GM12878 (cell line): Measurements from ENCODE around the gene DIAPH3.

Experiments used
- CREB1 ChIP-seq: IDR thresholded peaks from 2 replicates; pipeline ENCODE4 v1.6.1; 2012; ENCODE audit warnings: low read depth, mild to moderate bottlenecking, inconsistent platforms
- EGR1 ChIP-seq, 2 experiments: IDR thresholded peaks; 1 replicate in 1 of 2; 2 replicates in 1 of 2; pipeline ENCODE4 v1.6.1; 2011 to 2012; ENCODE audit warnings: low read depth in 2 of 2, low read length in 2 of 2, borderline replicate concordance in 1 of 2, mild to moderate bottlenecking in 1 of 2, moderate library complexity in 1 of 2
- KAT2A ChIP-seq: conservative IDR thresholded peaks from 2 replicates; pipeline ENCODE4 v1.6.1; 2011; ENCODE audit warnings: low read depth, low read length; ENCODE audit not compliant: control insufficient read depth
- KDM1A ChIP-seq: fragments of 200-600 bp; sonication (generic); IDR thresholded peaks from 2 replicates; pipeline ENCODE4 v1.6.1; 2016; ENCODE audit warnings: borderline replicate concordance
- MYC ChIP-seq: IDR thresholded peaks from 2 replicates; pipeline ENCODE4 v1.6.1; 2011; ENCODE audit warnings: mild to moderate bottlenecking, low read length, moderate library complexity, inconsistent platforms; ENCODE audit not compliant: insufficient read depth, insufficient replicate concordance, insufficient read length, severe bottlenecking
- POLR2A ChIP-seq: IDR thresholded peaks from 2 replicates; pipeline ENCODE4 v1.6.1; 2011; ENCODE audit warnings: low read depth, mild to moderate bottlenecking, low read length
- TARDBP ChIP-seq: IDR thresholded peaks from 2 replicates; pipeline ENCODE4 v1.6.1; 2016; ENCODE audit warnings: borderline replicate concordance
- ZNF217 ChIP-seq: fragments of 450-650 bp; IDR thresholded peaks from 2 replicates; pipeline ENCODE4 v1.6.1; 2017; ENCODE audit warnings: antibody characterized with exemption, mild to moderate bottlenecking
- TF ChIP-seq, protein P1 (sequence below): IDR thresholded peaks from 2 replicates; pipeline ENCODE4 v1.6.1; 2012; ENCODE audit warnings: mild to moderate bottlenecking, low read depth, low read length
- TF ChIP-seq, protein P2 (sequence below): IDR thresholded peaks from 2 replicates; pipeline ENCODE4 v1.6.1; 2011; ENCODE audit warnings: low read depth, low read length, improper control_type of control experiment, borderline replicate concordance
- TF ChIP-seq, protein P3 (sequence below): fragments of 450-650 bp; formaldehyde crosslinking; IDR thresholded peaks from 2 replicates; pipeline ENCODE4 v1.4.0; 2020; ENCODE audit warnings: mild to moderate bottlenecking, moderate library complexity
- TF ChIP-seq, protein P4 (sequence below), 3 experiments: IDR thresholded peaks in 2 of 3; conservative IDR thresholded peaks in 1 of 3; 2 replicates each; pipeline ENCODE4 v1.5.1; 2011; ENCODE audit warnings: low read depth in 3 of 3, low read length in 3 of 3, mild to moderate bottlenecking in 3 of 3, control low read depth in 2 of 3, moderate library complexity in 2 of 3, inconsistent platforms in 1 of 3, mixed read lengths in 1 of 3; ENCODE audit not compliant: control insufficient read depth in 2 of 3, insufficient read depth in 1 of 3; ENCODE audit errors: extremely low read depth in 1 of 3
- TF ChIP-seq, protein P5 (sequence below): IDR thresholded peaks from 2 replicates; pipeline ENCODE4 v1.6.1; 2011; ENCODE audit warnings: mild to moderate bottlenecking, low read depth, low read length, moderate library complexity; ENCODE audit not compliant: insufficient replicate concordance
- TF ChIP-seq, protein P6 (sequence below): fragments of 150-350 bp; IDR thresholded peaks from 2 replicates; pipeline ENCODE4 v1.6.1; 2016; ENCODE audit warnings: low read depth, low read length

DNA sequence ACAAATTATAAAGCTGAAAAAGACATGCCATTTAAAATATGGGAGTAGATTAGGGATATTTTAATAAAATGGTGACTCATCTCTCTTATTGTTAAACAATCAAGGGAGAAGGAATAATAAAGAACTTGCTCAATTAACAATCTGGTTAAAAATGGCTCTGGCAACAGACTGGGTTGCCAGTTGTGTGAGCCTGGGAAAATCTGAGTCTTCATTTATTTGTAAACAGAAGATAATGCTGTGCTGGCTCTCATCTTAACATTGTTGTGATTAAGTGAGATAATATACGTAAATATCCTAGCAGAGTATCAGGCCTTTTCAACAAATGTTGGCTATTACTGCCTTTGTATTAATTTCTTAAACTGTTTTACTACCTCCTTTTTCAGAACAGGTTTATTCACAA is 453.3 kb downstream of the DIAPH3 start:
- TF ChIP-seq, protein P1, sequence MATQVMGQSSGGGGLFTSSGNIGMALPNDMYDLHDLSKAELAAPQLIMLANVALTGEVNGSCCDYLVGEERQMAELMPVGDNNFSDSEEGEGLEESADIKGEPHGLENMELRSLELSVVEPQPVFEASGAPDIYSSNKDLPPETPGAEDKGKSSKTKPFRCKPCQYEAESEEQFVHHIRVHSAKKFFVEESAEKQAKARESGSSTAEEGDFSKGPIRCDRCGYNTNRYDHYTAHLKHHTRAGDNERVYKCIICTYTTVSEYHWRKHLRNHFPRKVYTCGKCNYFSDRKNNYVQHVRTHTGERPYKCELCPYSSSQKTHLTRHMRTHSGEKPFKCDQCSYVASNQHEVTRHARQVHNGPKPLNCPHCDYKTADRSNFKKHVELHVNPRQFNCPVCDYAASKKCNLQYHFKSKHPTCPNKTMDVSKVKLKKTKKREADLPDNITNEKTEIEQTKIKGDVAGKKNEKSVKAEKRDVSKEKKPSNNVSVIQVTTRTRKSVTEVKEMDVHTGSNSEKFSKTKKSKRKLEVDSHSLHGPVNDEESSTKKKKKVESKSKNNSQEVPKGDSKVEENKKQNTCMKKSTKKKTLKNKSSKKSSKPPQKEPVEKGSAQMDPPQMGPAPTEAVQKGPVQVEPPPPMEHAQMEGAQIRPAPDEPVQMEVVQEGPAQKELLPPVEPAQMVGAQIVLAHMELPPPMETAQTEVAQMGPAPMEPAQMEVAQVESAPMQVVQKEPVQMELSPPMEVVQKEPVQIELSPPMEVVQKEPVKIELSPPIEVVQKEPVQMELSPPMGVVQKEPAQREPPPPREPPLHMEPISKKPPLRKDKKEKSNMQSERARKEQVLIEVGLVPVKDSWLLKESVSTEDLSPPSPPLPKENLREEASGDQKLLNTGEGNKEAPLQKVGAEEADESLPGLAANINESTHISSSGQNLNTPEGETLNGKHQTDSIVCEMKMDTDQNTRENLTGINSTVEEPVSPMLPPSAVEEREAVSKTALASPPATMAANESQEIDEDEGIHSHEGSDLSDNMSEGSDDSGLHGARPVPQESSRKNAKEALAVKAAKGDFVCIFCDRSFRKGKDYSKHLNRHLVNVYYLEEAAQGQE = no peak
- TF ChIP-seq CREB1 (no peak), EGR1 (IDR thresholded peaks at IDR 0.05; ENCODE audit: borderline replicate concordance in 1 of 2, low read depth in 2 of 2, low read length in 2 of 2) (no peak), ZNF217 (no peak), KAT2A (no peak), POLR2A (no peak), TARDBP (no peak), MYC (no peak), KDM1A (no peak)
- TF ChIP-seq, protein P2, sequence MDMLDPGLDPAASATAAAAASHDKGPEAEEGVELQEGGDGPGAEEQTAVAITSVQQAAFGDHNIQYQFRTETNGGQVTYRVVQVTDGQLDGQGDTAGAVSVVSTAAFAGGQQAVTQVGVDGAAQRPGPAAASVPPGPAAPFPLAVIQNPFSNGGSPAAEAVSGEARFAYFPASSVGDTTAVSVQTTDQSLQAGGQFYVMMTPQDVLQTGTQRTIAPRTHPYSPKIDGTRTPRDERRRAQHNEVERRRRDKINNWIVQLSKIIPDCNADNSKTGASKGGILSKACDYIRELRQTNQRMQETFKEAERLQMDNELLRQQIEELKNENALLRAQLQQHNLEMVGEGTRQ = no peak
- TF ChIP-seq, protein P3, sequence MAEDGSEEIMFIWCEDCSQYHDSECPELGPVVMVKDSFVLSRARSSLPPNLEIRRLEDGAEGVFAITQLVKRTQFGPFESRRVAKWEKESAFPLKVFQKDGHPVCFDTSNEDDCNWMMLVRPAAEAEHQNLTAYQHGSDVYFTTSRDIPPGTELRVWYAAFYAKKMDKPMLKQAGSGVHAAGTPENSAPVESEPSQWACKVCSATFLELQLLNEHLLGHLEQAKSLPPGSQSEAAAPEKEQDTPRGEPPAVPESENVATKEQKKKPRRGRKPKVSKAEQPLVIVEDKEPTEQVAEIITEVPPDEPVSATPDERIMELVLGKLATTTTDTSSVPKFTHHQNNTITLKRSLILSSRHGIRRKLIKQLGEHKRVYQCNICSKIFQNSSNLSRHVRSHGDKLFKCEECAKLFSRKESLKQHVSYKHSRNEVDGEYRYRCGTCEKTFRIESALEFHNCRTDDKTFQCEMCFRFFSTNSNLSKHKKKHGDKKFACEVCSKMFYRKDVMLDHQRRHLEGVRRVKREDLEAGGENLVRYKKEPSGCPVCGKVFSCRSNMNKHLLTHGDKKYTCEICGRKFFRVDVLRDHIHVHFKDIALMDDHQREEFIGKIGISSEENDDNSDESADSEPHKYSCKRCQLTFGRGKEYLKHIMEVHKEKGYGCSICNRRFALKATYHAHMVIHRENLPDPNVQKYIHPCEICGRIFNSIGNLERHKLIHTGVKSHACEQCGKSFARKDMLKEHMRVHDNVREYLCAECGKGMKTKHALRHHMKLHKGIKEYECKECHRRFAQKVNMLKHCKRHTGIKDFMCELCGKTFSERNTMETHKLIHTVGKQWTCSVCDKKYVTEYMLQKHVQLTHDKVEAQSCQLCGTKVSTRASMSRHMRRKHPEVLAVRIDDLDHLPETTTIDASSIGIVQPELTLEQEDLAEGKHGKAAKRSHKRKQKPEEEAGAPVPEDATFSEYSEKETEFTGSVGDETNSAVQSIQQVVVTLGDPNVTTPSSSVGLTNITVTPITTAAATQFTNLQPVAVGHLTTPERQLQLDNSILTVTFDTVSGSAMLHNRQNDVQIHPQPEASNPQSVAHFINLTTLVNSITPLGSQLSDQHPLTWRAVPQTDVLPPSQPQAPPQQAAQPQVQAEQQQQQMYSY (CRISPR knock-in tag) = no peak
- TF ChIP-seq, protein P4, sequence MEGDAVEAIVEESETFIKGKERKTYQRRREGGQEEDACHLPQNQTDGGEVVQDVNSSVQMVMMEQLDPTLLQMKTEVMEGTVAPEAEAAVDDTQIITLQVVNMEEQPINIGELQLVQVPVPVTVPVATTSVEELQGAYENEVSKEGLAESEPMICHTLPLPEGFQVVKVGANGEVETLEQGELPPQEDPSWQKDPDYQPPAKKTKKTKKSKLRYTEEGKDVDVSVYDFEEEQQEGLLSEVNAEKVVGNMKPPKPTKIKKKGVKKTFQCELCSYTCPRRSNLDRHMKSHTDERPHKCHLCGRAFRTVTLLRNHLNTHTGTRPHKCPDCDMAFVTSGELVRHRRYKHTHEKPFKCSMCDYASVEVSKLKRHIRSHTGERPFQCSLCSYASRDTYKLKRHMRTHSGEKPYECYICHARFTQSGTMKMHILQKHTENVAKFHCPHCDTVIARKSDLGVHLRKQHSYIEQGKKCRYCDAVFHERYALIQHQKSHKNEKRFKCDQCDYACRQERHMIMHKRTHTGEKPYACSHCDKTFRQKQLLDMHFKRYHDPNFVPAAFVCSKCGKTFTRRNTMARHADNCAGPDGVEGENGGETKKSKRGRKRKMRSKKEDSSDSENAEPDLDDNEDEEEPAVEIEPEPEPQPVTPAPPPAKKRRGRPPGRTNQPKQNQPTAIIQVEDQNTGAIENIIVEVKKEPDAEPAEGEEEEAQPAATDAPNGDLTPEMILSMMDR (IDR thresholded peaks at IDR 0.05 in 2 of 3, conservative IDR thresholded peaks at IDR 0.05 in 1 of 3; ENCODE audit: control insufficient read depth in 2 of 3, extremely low read depth in 1 of 3, insufficient read depth in 1 of 3, low read depth in 3 of 3, low read length in 3 of 3) = no peak
- TF ChIP-seq, protein P5, sequence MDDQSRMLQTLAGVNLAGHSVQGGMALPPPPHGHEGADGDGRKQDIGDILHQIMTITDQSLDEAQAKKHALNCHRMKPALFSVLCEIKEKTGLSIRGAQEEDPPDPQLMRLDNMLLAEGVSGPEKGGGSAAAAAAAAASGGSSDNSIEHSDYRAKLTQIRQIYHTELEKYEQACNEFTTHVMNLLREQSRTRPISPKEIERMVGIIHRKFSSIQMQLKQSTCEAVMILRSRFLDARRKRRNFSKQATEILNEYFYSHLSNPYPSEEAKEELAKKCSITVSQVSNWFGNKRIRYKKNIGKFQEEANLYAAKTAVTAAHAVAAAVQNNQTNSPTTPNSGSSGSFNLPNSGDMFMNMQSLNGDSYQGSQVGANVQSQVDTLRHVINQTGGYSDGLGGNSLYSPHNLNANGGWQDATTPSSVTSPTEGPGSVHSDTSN = no peak
- TF ChIP-seq, protein P6, sequence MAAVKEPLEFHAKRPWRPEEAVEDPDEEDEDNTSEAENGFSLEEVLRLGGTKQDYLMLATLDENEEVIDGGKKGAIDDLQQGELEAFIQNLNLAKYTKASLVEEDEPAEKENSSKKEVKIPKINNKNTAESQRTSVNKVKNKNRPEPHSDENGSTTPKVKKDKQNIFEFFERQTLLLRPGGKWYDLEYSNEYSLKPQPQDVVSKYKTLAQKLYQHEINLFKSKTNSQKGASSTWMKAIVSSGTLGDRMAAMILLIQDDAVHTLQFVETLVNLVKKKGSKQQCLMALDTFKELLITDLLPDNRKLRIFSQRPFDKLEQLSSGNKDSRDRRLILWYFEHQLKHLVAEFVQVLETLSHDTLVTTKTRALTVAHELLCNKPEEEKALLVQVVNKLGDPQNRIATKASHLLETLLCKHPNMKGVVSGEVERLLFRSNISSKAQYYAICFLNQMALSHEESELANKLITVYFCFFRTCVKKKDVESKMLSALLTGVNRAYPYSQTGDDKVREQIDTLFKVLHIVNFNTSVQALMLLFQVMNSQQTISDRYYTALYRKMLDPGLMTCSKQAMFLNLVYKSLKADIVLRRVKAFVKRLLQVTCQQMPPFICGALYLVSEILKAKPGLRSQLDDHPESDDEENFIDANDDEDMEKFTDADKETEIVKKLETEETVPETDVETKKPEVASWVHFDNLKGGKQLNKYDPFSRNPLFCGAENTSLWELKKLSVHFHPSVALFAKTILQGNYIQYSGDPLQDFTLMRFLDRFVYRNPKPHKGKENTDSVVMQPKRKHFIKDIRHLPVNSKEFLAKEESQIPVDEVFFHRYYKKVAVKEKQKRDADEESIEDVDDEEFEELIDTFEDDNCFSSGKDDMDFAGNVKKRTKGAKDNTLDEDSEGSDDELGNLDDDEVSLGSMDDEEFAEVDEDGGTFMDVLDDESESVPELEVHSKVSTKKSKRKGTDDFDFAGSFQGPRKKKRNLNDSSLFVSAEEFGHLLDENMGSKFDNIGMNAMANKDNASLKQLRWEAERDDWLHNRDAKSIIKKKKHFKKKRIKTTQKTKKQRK = no peak
